Femur (tissue), 1 donor: Measurements from ENCODE around the gene FGD2.
A peak's percentile ranks its signal among the peaks of the same experiment; 100 is the strongest.
"Not testable (repeated sequence)": the region's sequence is repeated elsewhere in the genome, so short reads cannot be mapped to it uniquely, and the experiment has no call there.

Experiments used
- DNase-seq: peaks from one replicate; pipeline ENCODE4 v3.0.0-alpha.2; 2017

The FGD2 gene

DNA sequence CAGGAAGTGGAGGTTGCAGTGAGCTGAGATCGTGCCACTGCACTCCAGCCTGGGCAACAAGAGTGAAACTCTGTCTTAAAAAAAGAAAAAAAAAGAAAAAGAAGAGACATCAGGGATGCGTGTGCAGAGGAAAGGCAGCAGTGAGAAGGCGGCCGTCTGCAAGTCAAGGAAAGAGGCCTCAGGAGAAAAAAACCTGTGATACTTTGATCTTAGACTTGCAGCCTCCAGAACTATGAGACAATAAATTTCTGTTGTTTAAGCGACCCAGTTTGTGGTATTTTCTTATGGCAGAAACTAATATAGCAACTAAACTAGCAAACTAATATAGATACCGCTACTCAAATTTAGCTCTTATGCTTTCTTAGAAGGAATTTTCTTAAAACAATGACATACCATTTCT lies 36.1 kb downstream of the FGD2 start:
- DNase-seq: no peak

GRCh38 chr6:37042150-37042549 lies 36.7 kb downstream of the FGD2 start:
- no peak for DNase-seq

DNA sequence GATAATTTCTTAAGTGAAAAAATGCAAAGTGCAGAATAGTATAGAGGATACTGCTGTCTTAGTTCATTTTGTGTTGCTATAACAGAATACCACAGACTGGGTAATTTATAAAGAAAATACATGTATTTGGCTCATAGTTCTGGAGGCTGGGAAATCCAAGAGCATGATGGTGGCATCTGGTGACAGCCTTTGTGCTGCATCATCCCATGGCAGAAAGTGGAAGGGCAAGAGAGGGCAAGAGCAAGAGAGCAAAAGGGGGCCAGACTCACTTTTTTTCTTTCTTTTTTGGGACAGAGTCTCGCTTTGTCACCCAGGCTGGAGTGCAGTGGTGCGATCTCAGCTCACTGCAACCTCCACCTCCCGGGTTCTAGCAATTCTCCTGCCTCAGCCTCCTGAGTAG lies 37.6 kb downstream of the FGD2 start:
- DNase-seq: not testable (repeated sequence)

- DNase-seq: no peak
These were observed 41.9 kb downstream of the FGD2 start for GRCh38 chr6:37047346-37047688.

GRCh38 chr6:37047689-37048402 lies 42.4 kb downstream of the FGD2 start:
- no peak for DNase-seq

DNA sequence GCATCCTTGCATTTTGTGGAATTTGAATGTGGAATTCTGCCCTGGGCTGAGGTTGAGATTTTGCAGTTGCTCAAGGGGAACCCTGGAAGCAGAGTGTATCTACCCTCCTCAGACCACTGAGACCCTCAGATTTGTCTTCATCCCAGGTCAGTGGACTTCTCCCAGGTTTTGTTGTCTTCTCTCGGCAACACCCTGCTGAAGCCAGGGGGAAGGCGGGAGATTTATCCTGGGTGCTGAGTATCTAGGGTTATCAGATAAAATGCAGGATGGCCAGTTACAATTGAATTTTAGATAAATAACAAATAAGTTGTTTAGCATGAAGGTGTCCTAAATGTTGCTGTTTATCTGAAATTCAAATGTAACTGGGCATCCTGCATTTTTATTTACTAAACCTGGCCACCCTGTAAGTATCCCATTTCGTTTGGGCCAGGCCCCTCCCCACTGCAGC lies 43.0 kb downstream of the FGD2 start:
- no peak for DNase-seq

GRCh38 chr6:37048851-37049757 lies 43.6 kb downstream of the FGD2 start:
- peak; percentile 72 for DNase-seq

DNA sequence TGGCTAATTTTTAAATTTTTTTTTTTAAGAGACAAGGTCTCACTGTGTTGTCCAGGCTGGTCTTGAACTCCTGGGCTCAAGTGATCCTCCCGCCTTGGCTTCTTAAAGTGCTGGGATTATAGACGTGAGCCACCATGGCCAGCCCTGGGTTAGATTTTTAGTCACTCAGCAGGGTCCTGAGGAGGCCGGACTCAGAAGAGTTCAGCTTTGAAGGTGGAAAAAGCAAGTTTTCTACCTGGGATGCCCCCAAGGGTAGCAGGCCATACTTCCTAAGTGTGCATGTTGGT lies 44.2 kb downstream of the FGD2 start:
- no peak for DNase-seq

GRCh38 chr6:37050045-37050853 lies 44.8 kb downstream of the FGD2 start:
- DNase-seq: peak; percentile 75

- DNase-seq: no peak
These were observed 45.3 kb downstream of the FGD2 start for GRCh38 chr6:37050854-37051137.

DNA sequence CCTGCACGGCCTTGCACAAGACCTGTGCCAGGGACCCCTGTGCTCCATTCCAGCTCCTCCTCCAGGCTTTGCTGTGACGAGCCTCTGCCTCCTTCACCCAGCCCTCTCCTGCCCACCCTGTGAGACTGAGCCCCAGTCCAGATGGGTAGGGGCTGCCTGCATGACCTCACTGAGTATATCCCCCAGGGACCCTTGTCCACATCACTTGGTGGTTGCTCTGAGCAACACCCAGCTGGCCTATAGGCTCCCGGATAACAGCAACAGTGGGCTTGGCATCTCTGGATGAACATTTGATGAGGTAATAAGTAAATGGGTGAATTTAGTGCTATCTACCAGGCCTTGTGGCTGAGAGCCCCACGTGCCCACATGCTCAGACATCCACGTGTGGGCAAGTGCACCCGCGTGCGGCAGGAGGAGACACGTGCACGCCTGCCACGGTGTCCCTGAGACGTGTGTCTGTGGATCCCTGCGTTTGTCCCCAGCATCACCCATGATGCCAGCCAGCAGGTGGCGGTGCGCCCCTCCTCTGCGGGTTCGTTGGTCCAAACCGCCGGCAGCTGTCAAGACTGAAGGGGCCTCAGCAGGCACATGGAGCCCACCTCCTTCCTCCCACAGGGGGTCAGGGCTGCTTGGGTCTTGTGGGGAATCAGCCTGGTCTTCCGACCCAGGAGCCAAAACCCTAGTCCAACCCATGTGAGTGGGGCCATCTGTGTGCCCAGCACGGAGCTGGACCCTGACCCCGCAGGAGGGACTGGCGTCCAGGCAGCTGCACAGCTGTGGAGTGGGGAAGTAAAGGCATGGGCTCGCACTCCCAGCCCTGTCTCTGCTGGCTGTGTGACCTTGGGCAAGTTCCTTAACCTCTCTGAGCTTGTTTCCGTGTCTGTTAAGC lies 45.9 kb downstream of the FGD2 start:
- DNase-seq: peak; percentile 93

- no peak for DNase-seq
These were observed 46.7 kb downstream of the FGD2 start for GRCh38 chr6:37052027-37052628.

DNA sequence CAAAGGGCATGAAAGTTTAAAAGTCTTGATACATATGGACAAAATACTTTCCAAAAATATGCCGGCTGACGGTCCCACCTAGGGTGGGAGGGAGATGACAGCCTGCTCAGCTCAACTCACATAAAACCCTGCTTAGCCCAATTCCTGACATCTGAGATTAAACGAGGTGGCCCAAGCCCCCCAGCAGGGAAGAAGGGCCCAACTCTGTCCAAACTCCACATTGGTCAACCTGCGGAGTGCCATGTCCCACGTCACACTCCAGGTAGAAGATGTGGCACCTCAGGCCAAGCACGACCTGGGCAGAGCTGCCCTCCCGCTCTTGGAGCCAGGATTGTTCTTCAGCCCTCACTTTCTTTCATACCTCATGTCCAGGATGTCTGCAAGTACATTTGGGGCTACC lies 48.2 kb downstream of the FGD2 start:
- DNase-seq: no peak

GRCh38 chr6:37054171-37054570 lies 48.7 kb downstream of the FGD2 start:
- DNase-seq: no peak

DNA sequence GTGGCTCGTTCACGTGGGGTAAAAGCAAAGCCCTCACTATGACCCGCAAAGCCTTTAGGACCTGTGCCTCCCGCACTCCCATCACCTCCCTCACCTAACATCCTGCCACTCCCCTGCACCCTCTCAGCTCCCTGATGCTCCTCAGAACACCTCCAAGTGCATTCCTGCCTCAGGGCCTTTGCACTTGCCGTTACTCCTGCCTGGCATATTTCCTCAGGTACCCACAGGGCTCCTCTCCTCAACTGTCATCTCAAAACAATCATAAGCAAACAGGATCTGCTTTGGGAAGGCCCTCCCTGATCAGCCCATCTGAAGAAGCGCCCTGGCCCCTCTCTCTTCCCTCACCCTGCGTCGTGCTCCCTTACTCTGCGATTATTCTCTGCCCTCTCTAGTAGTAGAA lies 49.1 kb downstream of the FGD2 start:
- DNase-seq: no peak

- no peak for DNase-seq
These were observed 50.6 kb downstream of the FGD2 start for GRCh38 chr6:37056112-37056403.

DNA sequence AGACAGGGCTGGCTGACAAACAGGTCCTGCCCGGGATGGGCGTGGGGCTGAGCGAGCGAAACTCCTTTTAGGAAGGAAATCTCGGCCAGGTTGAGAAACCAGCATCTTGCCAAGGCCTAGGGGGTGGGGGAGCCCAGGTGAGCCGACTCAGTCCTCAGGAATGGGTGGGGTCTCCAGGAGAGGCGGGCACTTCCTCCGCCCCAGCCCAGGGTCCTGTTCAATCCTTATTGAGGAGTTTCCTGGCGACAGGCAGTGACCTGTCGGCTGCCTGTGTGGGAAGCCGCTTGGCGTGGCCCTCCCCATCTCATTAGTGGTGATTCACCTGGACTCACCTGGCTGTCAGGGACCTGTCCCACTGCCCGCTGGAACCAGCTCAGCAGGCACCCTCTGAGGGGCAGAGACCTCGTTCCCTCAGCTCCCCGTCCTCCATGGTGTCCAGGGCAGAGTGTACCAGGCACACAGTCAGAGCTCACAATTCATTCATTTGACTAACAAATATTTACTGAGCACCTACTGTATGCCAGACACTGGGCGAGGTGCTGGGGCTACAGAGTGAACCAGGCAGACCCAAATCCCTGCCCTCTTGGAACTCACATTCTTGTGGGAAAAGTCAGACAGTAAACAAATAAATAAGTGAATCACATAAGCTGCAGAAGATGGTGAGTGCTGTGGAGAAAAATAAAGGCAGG lies 51.1 kb downstream of the FGD2 start:
- DNase-seq: no peak

DNA sequence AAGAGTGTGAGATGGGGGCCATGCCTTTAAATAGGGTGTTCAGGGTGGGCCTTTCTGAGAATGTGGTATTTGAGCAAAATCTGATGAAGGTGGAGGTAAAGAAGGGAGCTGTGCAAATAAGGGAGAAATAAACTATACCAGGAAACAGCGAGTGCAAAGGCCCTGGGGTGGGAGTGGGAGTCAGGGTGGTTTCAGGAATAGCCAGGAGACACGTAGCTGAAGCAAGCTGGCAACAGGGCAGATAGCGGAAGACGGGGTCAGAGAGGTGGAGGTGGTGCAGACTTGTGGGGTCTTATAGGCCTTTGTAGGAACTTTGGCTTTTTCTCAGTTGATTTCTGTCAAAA lies 51.6 kb downstream of the FGD2 start:
- no peak for DNase-seq

- DNase-seq: no peak
These were observed 52.2 kb downstream of the FGD2 start for GRCh38 chr6:37057678-37058077.

- no peak for DNase-seq
These were observed 52.7 kb downstream of the FGD2 start for GRCh38 chr6:37058084-37058586.

- DNase-seq: not testable (repeated sequence)
These were observed 53.5 kb downstream of the FGD2 start for GRCh38 chr6:37058984-37059343.
